ENCODE results near the gene SLC10A1. TPM values are rescaled to one million over a fixed set of nuclear protein-coding genes. Genes with fewer than 3 reads are reported as not detected.
A peak's percentile ranks its signal among the peaks of the same experiment; 100 is the strongest.

The SLC10A1 gene
- total and polyA plus RNA-seq, 12 donors, result not detected

DNA sequence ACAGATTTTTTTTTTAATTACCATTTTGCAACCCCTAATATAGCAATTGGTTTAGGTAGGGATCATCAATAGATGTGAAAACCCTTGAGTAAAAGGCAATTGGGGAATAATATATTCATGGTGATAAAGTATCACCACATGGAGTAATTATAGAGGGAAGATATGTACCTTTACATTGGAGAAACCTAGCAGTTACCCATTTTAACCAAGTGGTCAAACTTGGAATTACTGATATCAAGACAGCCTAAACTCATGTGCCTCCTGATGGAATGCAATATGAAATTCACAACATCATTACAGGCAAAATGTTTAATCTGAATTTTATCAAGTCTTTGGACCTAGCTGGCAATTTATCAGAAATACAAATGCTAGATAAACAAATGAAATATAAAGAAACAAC lies 6.7 kb upstream of the SLC10A1 start:
- no peak for ATAC-seq
- no peaks in the 10 kb centered on the region for H3K4me1 ChIP-seq
- H3K27ac ChIP-seq, result no peak overlapping the region
- intact Hi-C loops (cut with DNase I), result no loop called here
- no peaks in the 10 kb centered on the region for H3K36me3 ChIP-seq
- no peak for DNase-seq
- peaks cover 0 to 3% (median 0%) of the 10 kb centered on the region in 11 donors for H3K9me3 ChIP-seq
- H3K4me3 ChIP-seq, result no peak overlapping the region
- peaks cover 0 to 5% (median 0%) of the 10 kb centered on the region in 7 donors for H3K27me3 ChIP-seq
- TF ChIP-seq, protein P1, sequence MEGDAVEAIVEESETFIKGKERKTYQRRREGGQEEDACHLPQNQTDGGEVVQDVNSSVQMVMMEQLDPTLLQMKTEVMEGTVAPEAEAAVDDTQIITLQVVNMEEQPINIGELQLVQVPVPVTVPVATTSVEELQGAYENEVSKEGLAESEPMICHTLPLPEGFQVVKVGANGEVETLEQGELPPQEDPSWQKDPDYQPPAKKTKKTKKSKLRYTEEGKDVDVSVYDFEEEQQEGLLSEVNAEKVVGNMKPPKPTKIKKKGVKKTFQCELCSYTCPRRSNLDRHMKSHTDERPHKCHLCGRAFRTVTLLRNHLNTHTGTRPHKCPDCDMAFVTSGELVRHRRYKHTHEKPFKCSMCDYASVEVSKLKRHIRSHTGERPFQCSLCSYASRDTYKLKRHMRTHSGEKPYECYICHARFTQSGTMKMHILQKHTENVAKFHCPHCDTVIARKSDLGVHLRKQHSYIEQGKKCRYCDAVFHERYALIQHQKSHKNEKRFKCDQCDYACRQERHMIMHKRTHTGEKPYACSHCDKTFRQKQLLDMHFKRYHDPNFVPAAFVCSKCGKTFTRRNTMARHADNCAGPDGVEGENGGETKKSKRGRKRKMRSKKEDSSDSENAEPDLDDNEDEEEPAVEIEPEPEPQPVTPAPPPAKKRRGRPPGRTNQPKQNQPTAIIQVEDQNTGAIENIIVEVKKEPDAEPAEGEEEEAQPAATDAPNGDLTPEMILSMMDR (IDR thresholded peaks at IDR 0.05), result peak in 1 of 9 donors; percentile 6

DNA sequence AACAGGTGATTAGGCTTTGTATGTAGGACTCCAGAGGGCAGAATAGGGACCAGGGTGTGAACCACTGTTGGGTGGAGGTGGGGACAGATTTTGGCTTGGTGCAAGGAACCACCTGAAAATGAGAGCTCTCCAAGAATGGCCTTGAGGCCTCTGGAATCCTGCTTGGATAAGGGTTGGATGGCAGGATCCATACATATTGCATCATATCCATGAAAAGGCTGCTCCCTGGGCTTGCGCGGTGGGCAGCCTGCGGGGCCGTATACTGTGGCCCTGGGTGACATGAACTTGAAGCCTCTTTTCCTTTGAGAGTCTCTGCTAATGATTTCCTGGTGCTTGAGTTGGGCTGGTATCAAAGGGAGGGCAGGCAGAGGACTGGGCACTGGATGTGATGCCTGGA lies 1.3 kb upstream of the SLC10A1 start:
- Histone ChIP-seq H3K27me3 (peaks cover 0 to 5% (median 0%) of the 10 kb centered on the region in 7 donors), H3K36me3 (no peaks in the 10 kb centered on the region), H3K4me1 (peaks cover 0 to 5% (median 0%) of the 10 kb centered on the region in 9 donors), H3K27ac (no peak overlapping the region), H3K9me3 (no peaks in the 10 kb centered on the region), H3K4me3 (no peak overlapping the region)
- TF ChIP-seq, protein P1 (IDR thresholded peaks at IDR 0.05), result no peak
- 96 to 99% methylated on average over 4 of the region's 4 CpGs for WGBS, 2 donors
- intact Hi-C loops (cut with DNase I), result no loop called here
- no peak for DNase-seq
- ATAC-seq, result no peak

DNA sequence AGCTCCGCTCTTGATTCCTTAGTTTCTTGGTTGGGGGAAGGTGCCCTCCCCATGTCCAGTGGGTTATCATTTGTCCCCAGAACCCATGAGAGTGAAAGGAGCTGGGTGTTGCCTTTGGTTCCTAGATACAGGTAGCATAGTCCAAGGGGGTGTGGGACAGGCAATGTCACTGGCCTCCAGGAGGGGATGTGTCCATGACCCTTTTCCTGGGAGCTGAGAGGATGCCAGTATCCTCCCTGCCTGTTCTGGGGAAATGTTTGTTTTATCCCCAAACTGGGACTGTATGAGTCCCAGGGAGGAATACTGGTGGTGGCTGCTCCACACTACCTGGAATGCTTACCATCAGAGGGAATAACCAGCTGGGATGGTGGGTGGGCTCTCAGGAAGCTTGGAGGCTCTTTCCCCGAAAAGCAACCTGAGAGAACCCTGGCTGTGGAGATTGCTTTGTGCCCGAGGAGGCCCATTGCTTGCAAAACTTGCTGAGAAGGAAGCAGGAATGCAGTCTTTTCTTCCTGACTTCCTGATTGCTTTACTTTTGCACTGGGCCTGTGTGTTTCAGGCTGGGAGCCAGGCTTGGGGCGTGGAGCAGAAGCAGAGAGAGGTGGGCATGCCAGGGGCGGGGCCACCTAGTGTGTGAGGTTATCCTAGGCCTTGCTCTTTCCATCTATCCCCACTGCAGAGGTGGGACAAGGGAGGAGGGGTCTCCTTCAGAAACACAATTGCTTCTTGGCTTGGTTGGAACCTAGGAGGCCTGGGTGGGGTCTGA lies 715 bp upstream of the SLC10A1 start:
- Histone ChIP-seq H3K4me3 (no peak overlapping the region), H3K27ac (no peak overlapping the region), H3K27me3 (peaks cover 0 to 5% (median 0%) of the 10 kb centered on the region in 7 donors), H3K4me1 (peaks cover 0 to 5% (median 0%) of the 10 kb centered on the region in 9 donors), H3K36me3 (no peaks in the 10 kb centered on the region), H3K9me3 (no peaks in the 10 kb centered on the region)
- intact Hi-C loops (cut with DNase I), result no loop called here
- 77% methylated on average over 5 of the region's 5 CpGs for WGBS, 2 donors
- ATAC-seq (peak in 1 of 8 donors; percentile 30), DNase-seq (no peak)
- TF ChIP-seq, protein P1 (IDR thresholded peaks at IDR 0.05), result no peak

DNA sequence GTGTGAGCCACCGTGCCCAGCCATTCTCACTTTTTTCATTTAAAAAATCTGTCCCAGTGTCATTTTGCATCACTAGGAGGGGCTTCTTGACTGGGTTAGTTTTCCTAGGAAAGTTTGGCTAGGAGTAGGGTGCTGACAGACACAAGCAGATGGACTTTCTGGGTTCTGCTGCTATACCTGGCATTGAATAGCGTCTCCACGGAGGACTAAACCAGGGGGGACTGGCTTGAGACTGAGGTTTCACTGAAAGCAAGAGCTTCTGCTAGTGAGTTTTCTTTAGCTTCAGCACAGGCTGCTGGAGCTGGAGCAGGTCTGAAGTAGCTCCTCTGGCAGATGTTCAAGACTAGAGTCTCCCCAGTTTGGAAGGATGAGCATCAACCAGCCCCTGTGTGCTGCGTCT lies 1.4 kb downstream of the SLC10A1 start:
- Histone ChIP-seq H3K36me3 (no peaks in the 10 kb centered on the region), H3K9me3 (no peaks in the 10 kb centered on the region), H3K4me3 (no peak overlapping the region), H3K4me1 (peaks cover 0 to 5% (median 0%) of the 10 kb centered on the region in 9 donors), H3K27ac (no peak overlapping the region), H3K27me3 (peaks cover 0 to under 1% (median 0%) of the 10 kb centered on the region in 7 donors)
- no peak for DNase-seq
- TF ChIP-seq, protein P1 (IDR thresholded peaks at IDR 0.05), result no peak
- no peak for ATAC-seq
- 92 to 93% methylated on average over 4 of the region's 4 CpGs for WGBS, 2 donors
- intact Hi-C loops (cut with DNase I), result no loop called here
